Ureter (tissue), 1 donor: ENCODE measurements around the gene PEAK1. TPM values are rescaled to one million over a fixed set of nuclear protein-coding genes. Genes with fewer than 3 reads are reported as not detected.

Experiments
- DNase-seq: peaks from one replicate; pipeline ENCODE4 v3.0.0-alpha.2; 2020; ENCODE audit warnings: low spot score
- total RNA-seq: library from RNA; stranded (reverse); gene quantifications from one replicate; pipeline ENCODE4 v1.2.4, GENCODE V29; 2023
- donor health status: DM: yes; HTN: yes; CAD: no.

The PEAK1 gene
- total RNA-seq, 1 donor from 2014 or later, result 53.7 TPM

GRCh38 chr15:77356305-77356704 lies 63.6 kb downstream of the PEAK1 start:
- no peak for DNase-seq

GRCh38 chr15:77355321-77355720 lies 64.6 kb downstream of the PEAK1 start:
- no peak for DNase-seq

- no peak for DNase-seq
Observed at GRCh38 chr15:77354063-77354462, 65.8 kb downstream of the PEAK1 start.

GRCh38 chr15:77352887-77353286 lies 67.0 kb downstream of the PEAK1 start:
- no peak for DNase-seq

- no peak for DNase-seq
Observed at GRCh38 chr15:77350792-77351191, 69.1 kb downstream of the PEAK1 start.

- DNase-seq, result no peak
Observed at GRCh38 chr15:77349666-77350065, 70.2 kb downstream of the PEAK1 start.

- no peak for DNase-seq
Observed at GRCh38 chr15:77348511-77348910, 71.4 kb downstream of the PEAK1 start.

GRCh38 chr15:77347197-77347596 lies 72.7 kb downstream of the PEAK1 start:
- no peak for DNase-seq

- no peak for DNase-seq
Observed at GRCh38 chr15:77346245-77347036, 73.5 kb downstream of the PEAK1 start.

- DNase-seq, result no peak
Observed at GRCh38 chr15:77342807-77343206, 77.1 kb downstream of the PEAK1 start.

GRCh38 chr15:77340245-77340644 lies 79.7 kb downstream of the PEAK1 start:
- no peak for DNase-seq

- no peak for DNase-seq
Observed at GRCh38 chr15:77336006-77336405, 83.9 kb downstream of the PEAK1 start.

GRCh38 chr15:77335298-77335697 lies 84.6 kb downstream of the PEAK1 start:
- no peak for DNase-seq

GRCh38 chr15:77333166-77333565 lies 86.7 kb downstream of the PEAK1 start:
- no peak for DNase-seq

GRCh38 chr15:77329202-77329601 lies 90.7 kb downstream of the PEAK1 start:
- no peak for DNase-seq

GRCh38 chr15:77327844-77328529 lies 91.9 kb downstream of the PEAK1 start:
- no peak for DNase-seq

GRCh38 chr15:77327168-77327567 lies 92.7 kb downstream of the PEAK1 start:
- DNase-seq, result no peak

- DNase-seq, result no peak
Observed at GRCh38 chr15:77326366-77326765, 93.5 kb downstream of the PEAK1 start.

GRCh38 chr15:77312523-77312922 lies 107.4 kb downstream of the PEAK1 start:
- no peak for DNase-seq

- DNase-seq, result no peak
Observed at GRCh38 chr15:77311618-77312398, 108.1 kb downstream of the PEAK1 start.

- DNase-seq, result no peak
Observed at GRCh38 chr15:77311020-77311419, 108.9 kb downstream of the PEAK1 start.

GRCh38 chr15:77309392-77309791 lies 110.5 kb downstream of the PEAK1 start:
- no peak for DNase-seq

- DNase-seq, result no peak
Observed at GRCh38 chr15:77305953-77306352, 114.0 kb downstream of the PEAK1 start.
